Stimulated activated naive CD8-positive, alpha-beta T cell treated with anti-CD3 and anti-CD28 coated beads, Interleukin-15, amount 100 ng/mL, for 72 hours (primary cell): ENCODE data around the gene MAP2K6.

ENCODE experiments used
- ATAC-seq: fragments of 150-1000 bp; cut with Tn5 transposase; 2 replicates; pipeline ENCODE4 v1.10.0; 2021; ENCODE audit warnings: mild to moderate bottlenecking, moderate library complexity
- DNase-seq, 2 donors: peaks; one replicate each; pipeline ENCODE4 v3.0.0; 2021 to 2022
- H3K27ac Mint-ChIP-seq, 2 donors: one replicate each; pipeline ENCODE4 v1.8.0; 2022; ENCODE audit warnings: mild to moderate bottlenecking in 2 of 2, mixed read lengths in 2 of 2, moderate library complexity in 2 of 2
- H3K27me3 Mint-ChIP-seq: one replicate; pipeline ENCODE4 v1.8.0; 2022; ENCODE audit warnings: mixed read lengths
- H3K4me1 Mint-ChIP-seq: one replicate; pipeline ENCODE4 v1.8.0; 2022; ENCODE audit warnings: mild to moderate bottlenecking, mixed read lengths
- H3K4me3 Mint-ChIP-seq, 2 donors: one replicate each; pipeline ENCODE4 v1.8.0; 2022; ENCODE audit warnings: mild to moderate bottlenecking in 2 of 2, mixed read lengths in 2 of 2, moderate library complexity in 1 of 2
- H3K9me3 Mint-ChIP-seq, 2 donors: one replicate each; pipeline ENCODE4 v1.8.0; 2022; ENCODE audit warnings: mixed read lengths in 2 of 2

Gene MAP2K6

DNA sequence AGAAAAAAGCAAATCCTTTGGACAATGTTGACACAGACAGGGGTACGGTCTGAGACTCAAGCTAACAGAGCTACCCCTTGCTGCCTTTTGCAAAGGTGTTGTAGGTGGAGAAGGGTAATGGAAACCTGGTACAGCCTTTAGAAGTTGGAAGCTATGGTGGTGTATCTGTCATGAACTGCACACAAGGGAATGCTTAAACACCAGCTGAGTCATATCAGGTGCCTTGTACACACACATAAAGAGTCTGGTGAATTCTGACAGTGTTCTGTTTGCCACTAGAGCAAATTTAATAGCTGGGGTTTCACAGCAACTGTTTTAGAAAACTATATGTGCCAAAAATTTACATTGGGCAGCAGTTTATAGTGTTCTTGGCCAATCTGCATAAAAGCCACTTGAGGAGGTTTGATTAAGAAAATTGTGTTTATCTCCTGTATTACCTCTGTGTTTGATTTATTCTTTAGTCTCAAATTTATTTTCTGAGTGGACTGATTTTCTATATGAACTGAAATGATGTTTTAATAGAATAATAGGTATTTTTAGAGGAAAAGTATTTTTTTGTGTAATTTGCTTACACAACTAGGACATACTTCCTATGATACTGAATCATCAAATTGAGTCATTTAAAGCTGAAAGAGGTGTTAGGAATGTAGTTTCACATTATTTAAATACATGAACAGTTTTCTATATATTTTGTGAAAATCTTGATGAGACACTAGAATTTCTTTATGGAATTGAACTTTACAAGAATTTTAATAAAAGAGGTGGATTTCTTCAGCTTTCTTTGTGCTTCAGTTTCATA lies 136.9 kb downstream of the MAP2K6 start:
- Mint-ChIP-seq H3K27me3 (no peaks in the 10 kb centered on the region), H3K27ac (no peak overlapping the region), H3K4me3 (no peak overlapping the region), H3K9me3 (peaks cover 5 to 7% of the 10 kb centered on the region in 2 donors), H3K4me1 (no peaks in the 10 kb centered on the region)
- no peak for DNase-seq
- no peak for ATAC-seq

- no peaks in the 10 kb centered on the region for H3K27me3 Mint-ChIP-seq
- ATAC-seq (no peak), DNase-seq (no peak)
- H3K4me1 Mint-ChIP-seq: no peaks in the 10 kb centered on the region
- no peak overlapping the region for H3K27ac Mint-ChIP-seq
- peaks cover 5 to 7% of the 10 kb centered on the region in 2 donors for H3K9me3 Mint-ChIP-seq
- H3K4me3 Mint-ChIP-seq: no peak overlapping the region
Measured at GRCh38 chr17:69552986-69553667, 138.6 kb downstream of the MAP2K6 start.

DNA sequence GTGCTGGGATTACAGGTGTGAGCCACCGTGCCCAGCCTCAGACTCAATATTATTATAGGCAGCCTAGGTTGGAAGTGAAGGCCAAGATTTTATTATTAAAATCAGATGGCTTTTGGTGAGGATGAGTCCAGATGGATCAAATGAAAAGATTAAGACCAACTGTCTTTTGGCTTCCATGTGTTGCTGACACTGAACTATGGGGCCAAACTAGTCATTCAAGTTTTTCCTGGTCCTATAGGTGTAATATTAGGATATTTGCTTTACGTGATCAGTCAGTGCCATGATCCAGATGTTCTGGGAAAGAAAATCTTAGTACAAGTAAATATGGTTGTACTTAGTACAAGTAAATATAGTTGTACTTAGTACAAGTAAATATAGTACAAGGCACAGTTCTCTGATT lies 140.6 kb downstream of the MAP2K6 start:
- Mint-ChIP-seq H3K27ac (no peak overlapping the region), H3K27me3 (no peaks in the 10 kb centered on the region), H3K4me1 (no peaks in the 10 kb centered on the region), H3K9me3 (peaks cover 5 to 7% of the 10 kb centered on the region in 2 donors), H3K4me3 (no peak overlapping the region)
- no peak for ATAC-seq
- no peak for DNase-seq

- Mint-ChIP-seq H3K4me1 (no peaks in the 10 kb centered on the region), H3K4me3 (no peak overlapping the region), H3K9me3 (peaks cover 0 to 7% of the 10 kb centered on the region in 2 donors), H3K27ac (no peak overlapping the region), H3K27me3 (no peaks in the 10 kb centered on the region)
- ATAC-seq (no peak), DNase-seq (no peak)
Measured at GRCh38 chr17:69557339-69557738, 142.8 kb downstream of the MAP2K6 start.

DNA sequence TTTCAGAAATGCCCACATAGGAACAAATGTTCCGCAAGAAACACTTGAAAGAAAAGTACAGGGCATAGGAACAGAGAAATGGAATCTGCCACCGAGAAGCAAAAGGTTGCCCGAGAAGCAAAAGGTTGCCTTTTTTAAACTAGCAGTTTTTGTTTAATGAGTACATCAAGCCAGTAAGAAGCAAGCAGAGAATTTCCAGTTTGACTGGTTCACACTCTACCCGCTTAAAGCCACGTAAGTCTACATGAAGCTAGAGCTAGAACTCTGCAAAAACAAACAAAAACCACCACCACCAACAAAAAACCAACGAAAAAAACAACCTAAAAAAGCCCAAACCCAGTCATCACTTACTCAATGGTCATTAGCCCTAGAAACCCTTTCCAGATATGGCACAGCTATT lies 144.3 kb downstream of the MAP2K6 start:
- Mint-ChIP-seq H3K27me3 (no peaks in the 10 kb centered on the region), H3K27ac (no peak overlapping the region)
- no peak for ATAC-seq

DNA sequence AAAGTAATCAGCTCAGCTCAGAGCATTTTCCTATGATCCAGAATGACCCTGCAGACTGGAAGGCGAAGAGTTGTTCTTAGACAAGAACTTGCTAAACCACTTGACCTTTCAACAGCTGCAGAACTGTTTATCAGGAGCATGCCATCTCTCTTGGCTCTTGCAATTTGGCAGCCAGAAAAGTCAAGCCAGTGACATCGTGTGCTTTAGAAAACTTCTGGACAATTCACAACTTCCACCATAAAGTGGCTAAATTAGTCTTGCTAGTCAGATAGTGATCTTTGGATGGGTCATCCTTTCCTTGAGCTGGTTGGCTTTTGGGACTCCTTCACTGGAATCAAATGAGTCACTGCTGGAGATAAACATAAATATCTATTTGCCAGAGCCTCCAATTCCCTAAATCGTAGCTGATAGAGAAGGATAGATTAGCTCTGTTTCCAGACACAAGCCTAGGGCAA lies 146.5 kb downstream of the MAP2K6 start:
- Mint-ChIP-seq H3K4me3 (no peak overlapping the region), H3K9me3 (no peaks in the 10 kb centered on the region), H3K27me3 (no peaks in the 10 kb centered on the region), H3K4me1 (no peaks in the 10 kb centered on the region), H3K27ac (no peak overlapping the region)
- ATAC-seq (no peak), DNase-seq (no peak)

More for the DNA sequence above, 144.3 kb downstream of the MAP2K6 start:
- H3K9me3 Mint-ChIP-seq: peaks cover 0 to 4% of the 10 kb centered on the region in 2 donors
- no peaks in the 10 kb centered on the region for H3K4me1 Mint-ChIP-seq
- no peak for DNase-seq
- no peak overlapping the region for H3K4me3 Mint-ChIP-seq

DNA sequence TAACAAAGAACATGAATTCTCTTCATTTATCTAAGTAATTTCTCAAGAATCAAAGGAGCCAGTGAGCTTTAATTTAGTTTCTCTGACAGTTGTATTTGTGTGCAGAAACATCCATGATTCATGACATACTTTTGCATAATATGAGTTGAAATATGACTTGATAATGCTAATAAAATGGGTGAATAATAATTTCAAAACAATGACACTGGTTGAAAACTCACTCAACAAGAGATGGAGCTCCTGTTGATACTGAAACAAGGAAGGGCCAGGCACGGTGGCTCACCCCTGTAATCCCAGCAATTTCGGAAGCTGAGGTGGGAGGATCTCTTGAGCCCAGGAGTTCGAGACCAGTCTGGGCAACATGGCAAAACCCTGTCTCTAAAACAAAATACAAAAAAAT lies 147.0 kb downstream of the MAP2K6 start:
- DNase-seq (no peak), ATAC-seq (no peak)
- Mint-ChIP-seq H3K4me3 (no peak overlapping the region), H3K27ac (no peak overlapping the region), H3K4me1 (no peaks in the 10 kb centered on the region), H3K27me3 (no peaks in the 10 kb centered on the region), H3K9me3 (no peaks in the 10 kb centered on the region)

GRCh38 chr17:69565447-69565846 lies 150.9 kb downstream of the MAP2K6 start:
- DNase-seq (no peak), ATAC-seq (no peak)
- Mint-ChIP-seq H3K27ac (peak overlapping the region in 1 of 2 donors; percentile 44), H3K9me3 (no peaks in the 10 kb centered on the region), H3K4me1 (peaks cover 11% of the 10 kb centered on the region), H3K4me3 (no peak overlapping the region), H3K27me3 (peaks cover 12% of the 10 kb centered on the region)

DNA sequence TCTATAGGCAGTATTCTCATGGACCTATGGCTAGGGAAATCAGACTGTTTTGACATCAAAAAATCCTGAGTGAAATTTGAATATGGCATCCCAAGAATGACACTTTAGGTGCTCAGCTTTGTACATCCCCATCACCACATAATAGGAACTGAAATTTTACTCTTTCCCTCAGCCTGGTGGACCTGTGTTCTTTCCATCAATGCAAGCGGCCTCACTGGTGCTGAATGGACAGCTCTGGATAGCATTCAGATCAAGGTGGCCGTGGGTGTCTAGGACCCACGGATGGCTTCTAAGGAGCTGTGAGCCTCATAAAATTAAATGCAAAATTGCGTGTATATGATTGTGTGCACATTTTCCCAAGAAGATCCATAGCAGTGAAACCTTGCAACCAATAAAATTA lies 152.6 kb downstream of the MAP2K6 start:
- Mint-ChIP-seq H3K27me3 (peaks cover 12% of the 10 kb centered on the region), H3K9me3 (no peaks in the 10 kb centered on the region), H3K4me1 (peaks cover 11% of the 10 kb centered on the region), H3K4me3 (no peak overlapping the region), H3K27ac (no peak overlapping the region)
- DNase-seq (no peak), ATAC-seq (no peak)

DNA sequence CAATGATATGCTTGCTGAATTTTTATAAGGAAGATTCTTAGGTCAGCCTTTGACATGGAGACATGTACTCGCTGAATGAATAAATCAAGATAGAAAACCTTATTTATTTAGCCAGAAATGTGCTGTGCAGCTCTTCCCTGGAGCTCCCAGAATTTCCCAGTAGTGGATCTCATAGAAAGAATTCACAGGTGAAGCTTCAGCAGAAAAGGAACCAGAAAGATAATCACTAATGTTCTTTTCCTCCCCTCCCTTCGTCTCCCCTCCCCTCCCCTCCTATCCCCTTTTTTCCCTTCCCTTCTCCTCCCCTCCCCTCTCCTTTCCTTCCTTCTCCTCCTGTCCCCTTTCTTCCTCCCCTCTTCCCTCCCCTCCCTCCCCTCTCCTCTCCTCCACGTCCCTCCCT lies 158.2 kb downstream of the MAP2K6 start:
- Mint-ChIP-seq H3K9me3 (no peaks in the 10 kb centered on the region), H3K4me3 (no peak overlapping the region), H3K4me1 (peaks cover 11% of the 10 kb centered on the region), H3K27me3 (peaks cover 23% of the 10 kb centered on the region), H3K27ac (no peak overlapping the region)
- DNase-seq: no peak
- no peak for ATAC-seq

DNA sequence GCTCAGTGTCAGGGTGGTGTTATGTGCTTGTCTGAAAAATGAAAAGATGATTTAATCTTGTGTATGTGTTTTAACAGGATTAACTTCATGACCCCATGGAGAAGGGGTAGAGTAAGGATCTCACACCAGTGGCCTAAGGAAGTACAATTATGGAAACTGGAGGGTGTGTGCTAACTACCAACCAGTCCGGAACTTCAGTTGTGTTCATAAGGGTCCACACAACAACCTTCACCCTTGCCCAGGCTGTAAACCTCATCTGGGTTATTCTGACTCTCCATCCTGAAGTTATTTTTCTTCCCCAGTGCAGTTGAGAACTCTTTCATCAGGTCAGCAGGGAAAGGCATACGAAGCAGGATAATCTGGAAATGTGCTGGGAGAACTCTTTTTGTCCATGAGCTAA lies 158.9 kb downstream of the MAP2K6 start:
- ATAC-seq: no peak
- Mint-ChIP-seq H3K27me3 (peaks cover 23% of the 10 kb centered on the region), H3K4me3 (no peak overlapping the region), H3K4me1 (peaks cover 11% of the 10 kb centered on the region), H3K27ac (no peak overlapping the region), H3K9me3 (no peaks in the 10 kb centered on the region)
- DNase-seq: no peak

DNA sequence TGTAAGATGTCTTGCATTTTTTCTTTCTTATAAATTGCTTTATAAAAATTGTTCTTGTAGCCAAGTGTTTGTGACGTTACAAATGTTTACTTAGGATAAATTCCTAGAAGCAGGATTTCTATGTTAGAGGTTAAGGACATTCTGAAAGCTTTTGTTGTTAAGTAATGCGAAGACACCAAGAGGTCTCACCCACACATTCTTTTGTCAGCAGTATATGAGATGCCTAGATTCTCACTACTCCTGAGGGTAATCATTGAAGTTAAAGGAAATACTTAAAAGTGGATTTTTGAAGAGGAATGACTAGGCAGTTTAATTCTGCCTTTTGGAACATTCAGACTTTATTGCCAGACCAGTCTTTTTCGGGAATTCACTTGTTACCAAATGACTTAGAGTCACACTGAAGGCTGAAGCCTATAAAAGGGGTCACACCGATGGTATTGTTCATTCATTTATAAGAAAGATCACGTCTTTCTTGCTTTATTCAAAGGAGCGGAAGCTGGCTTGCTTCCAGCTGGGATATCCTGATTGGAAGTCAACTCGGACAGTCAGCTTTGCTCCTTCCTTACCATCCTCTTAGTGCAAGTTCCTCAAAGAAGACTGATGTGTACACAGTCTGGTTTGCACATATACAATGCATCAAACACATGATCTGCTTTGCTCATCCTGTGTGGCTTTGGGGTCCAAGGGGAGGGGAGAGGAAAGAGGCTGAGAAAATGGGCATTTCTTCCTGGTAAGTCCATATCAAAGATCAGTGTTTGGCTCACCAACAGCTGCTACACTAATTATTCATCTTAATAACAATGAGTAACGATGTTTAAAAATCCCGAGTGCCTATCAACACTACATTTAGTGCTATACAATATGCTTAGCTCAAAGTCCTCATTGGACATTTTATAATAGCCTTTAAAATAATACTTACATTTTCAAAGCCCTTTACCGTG lies 160.0 kb downstream of the MAP2K6 start:
- Mint-ChIP-seq H3K27ac (no peak overlapping the region), H3K4me3 (no peak overlapping the region), H3K27me3 (peaks cover 13% of the 10 kb centered on the region), H3K9me3 (no peaks in the 10 kb centered on the region), H3K4me1 (peaks cover 2% of the 10 kb centered on the region)
- DNase-seq (no peak), ATAC-seq (no peak)

DNA sequence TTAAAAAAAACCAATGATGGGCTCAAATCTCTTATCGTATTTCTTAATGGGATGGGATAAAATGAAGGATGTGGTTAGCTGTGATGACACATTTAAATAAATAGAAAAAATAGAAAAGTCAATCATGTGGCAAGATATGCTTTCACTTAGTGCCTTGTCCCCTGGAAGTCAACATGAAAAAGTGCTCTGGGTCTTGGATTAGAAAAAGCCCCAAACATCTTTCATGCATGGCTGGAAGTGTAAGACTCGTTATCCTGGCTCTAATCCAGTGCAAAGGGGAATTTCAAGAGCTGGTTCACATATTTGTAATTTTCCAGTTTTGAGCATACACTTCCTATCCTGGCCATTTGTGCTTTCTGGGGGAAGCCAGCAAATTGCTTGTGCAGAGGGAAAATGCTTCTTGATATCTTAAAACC lies 160.9 kb downstream of the MAP2K6 start:
- Mint-ChIP-seq H3K4me3 (no peak overlapping the region), H3K27ac (no peak overlapping the region), H3K27me3 (peaks cover 10% of the 10 kb centered on the region), H3K4me1 (no peaks in the 10 kb centered on the region), H3K9me3 (no peaks in the 10 kb centered on the region)
- ATAC-seq: no peak
- DNase-seq: no peak

DNA sequence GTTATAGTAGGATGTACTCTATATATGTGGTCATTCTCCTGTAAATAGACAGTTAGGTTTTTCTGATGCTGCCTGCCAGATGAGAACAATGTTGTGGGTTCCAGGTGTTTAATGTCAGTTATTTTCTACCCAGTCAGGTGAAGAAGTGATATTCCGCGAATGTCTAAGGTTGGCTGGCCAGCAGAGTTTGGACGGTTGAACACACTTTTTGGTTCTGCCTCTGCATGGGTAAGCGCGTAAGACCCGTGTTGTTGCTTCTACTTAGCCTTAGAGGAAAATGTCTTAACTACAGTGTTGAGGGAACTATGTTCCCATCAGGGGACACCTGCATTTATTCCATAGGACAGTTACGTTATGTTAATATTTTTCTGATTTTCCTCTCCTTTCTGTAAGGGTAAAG lies 162.6 kb downstream of the MAP2K6 start:
- H3K27ac Mint-ChIP-seq: no peak overlapping the region
- ATAC-seq (no peak), DNase-seq (no peak)
- H3K27me3 Mint-ChIP-seq: peaks cover 10% of the 10 kb centered on the region
- H3K4me3 Mint-ChIP-seq: no peak overlapping the region
- no peaks in the 10 kb centered on the region for H3K9me3 Mint-ChIP-seq
- H3K4me1 Mint-ChIP-seq: peaks cover 8% of the 10 kb centered on the region

- ATAC-seq (no peak), DNase-seq (no peak)
- H3K27me3 Mint-ChIP-seq: peaks cover 2% of the 10 kb centered on the region
- H3K4me3 Mint-ChIP-seq: no peak overlapping the region
- H3K9me3 Mint-ChIP-seq: no peaks in the 10 kb centered on the region
- H3K27ac Mint-ChIP-seq: no peak overlapping the region
- H3K4me1 Mint-ChIP-seq: peaks cover 8% of the 10 kb centered on the region
Measured at GRCh38 chr17:69578385-69578936, 164.0 kb downstream of the MAP2K6 start.
